Prostate gland (tissue), 2 donors: ENCODE data around the gene TMEM176A. TPM values are rescaled to one million over a fixed set of nuclear protein-coding genes. Genes with fewer than 3 reads are reported as not detected.

Experiments used
- DNase-seq: peaks from one replicate; pipeline ENCODE4 v3.0.0-alpha.2; 2019; ENCODE audit warnings: low spot score
- H3K27ac ChIP-seq, 2 donors: fragments of 200-600 bp; sonication (generic); 2 replicates each; pipeline ENCODE4 v1.5.1; 2017 to 2019
- H3K27me3 ChIP-seq: fragments of 200-600 bp; sonication (generic); replicated peaks from 2 replicates; pipeline ENCODE4 v1.5.1; 2019; ENCODE audit not compliant: insufficient read depth
- H3K36me3 ChIP-seq, 2 donors: fragments of 200-600 bp; sonication (generic); 1 replicate in 1 of 2; 2 replicates in 1 of 2; pipeline versions ENCODE4 v1.5.1 to v1.8.1; 2017 to 2019
- H3K4me1 ChIP-seq: fragments of 200-600 bp; sonication (generic); replicated peaks from 2 replicates; pipeline ENCODE4 v1.5.1; 2019
- H3K4me3 ChIP-seq, 2 donors: fragments of 200-600 bp; sonication (generic); 2 replicates each; pipeline ENCODE4 v1.5.1; 2017 to 2019
- H3K9me3 ChIP-seq: fragments of 200-600 bp; sonication (generic); 2 replicates; pipeline ENCODE4 v1.5.1; 2017
- POLR2A ChIP-seq: fragments of 450-650 bp; IDR thresholded peaks from one replicate; pipeline ENCODE4 v1.6.1; 2016; ENCODE audit warnings: antibody characterized with exemption, mild to moderate bottlenecking
- POLR2AphosphoS5 ChIP-seq: sonication (generic); formaldehyde crosslinking; IDR thresholded peaks from one replicate; pipeline ENCODE4 v1.6.1; 2017; ENCODE audit warnings: antibody characterized with exemption
- WGBS: methylation state at CpG from one replicate; pipeline ENCODE4 v1.1.5; 2018; 5-methylcytosine and 5-hydroxymethylcytosine counted together
- intact Hi-C: fragments of 100-400 bp; cut with DNase I; formaldehyde crosslinking; loops from one replicate; pipeline ENCODE4 v1.14.2; 2022
- total RNA-seq, 2 donors: library from RNA; depleted of rRNA; stranded (reverse); fragments of >200 nt; gene quantifications; one replicate each; pipeline ENCODE4 v1.1.0, GENCODE V29; 2016
- TF ChIP-seq, protein P1 (sequence below), 4 experiments: fragments of 200-600 bp in 2 of 4; fragments of 450-650 bp in 2 of 4; sonication (generic) in 2 of 4; IDR thresholded peaks; 1 replicate in 3 of 4; 2 replicates in 1 of 4; pipeline ENCODE4 v1.5.1; 2016 to 2019; ENCODE audit warnings: antibody characterized with exemption in 4 of 4, mild to moderate bottlenecking in 2 of 4, moderate library complexity in 2 of 4

Gene TMEM176A
- total RNA-seq, 2 donors from 2014 or later: 3.8 to 6.9 TPM

GRCh38 chr7:150830937-150831336 lies 30.4 kb downstream of the TMEM176A start:
- intact Hi-C loops: no loop called here

GRCh38 chr7:150831851-150832250 lies 31.3 kb downstream of the TMEM176A start:
- Histone ChIP-seq H3K27ac (no peak overlapping the region), H3K4me1 (no peaks in the 10 kb centered on the region), H3K9me3 (no peaks in the 10 kb centered on the region), H3K4me3 (no peak overlapping the region), H3K36me3 (no peaks in the 10 kb centered on the region), H3K27me3 (no peaks in the 10 kb centered on the region)
- WGBS: 30% methylated on average over 1 of the region's 1 CpG
- intact Hi-C loops: no loop called here
- TF ChIP-seq, protein P1, sequence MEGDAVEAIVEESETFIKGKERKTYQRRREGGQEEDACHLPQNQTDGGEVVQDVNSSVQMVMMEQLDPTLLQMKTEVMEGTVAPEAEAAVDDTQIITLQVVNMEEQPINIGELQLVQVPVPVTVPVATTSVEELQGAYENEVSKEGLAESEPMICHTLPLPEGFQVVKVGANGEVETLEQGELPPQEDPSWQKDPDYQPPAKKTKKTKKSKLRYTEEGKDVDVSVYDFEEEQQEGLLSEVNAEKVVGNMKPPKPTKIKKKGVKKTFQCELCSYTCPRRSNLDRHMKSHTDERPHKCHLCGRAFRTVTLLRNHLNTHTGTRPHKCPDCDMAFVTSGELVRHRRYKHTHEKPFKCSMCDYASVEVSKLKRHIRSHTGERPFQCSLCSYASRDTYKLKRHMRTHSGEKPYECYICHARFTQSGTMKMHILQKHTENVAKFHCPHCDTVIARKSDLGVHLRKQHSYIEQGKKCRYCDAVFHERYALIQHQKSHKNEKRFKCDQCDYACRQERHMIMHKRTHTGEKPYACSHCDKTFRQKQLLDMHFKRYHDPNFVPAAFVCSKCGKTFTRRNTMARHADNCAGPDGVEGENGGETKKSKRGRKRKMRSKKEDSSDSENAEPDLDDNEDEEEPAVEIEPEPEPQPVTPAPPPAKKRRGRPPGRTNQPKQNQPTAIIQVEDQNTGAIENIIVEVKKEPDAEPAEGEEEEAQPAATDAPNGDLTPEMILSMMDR (IDR thresholded peaks at IDR 0.05): no peak
- TF ChIP-seq POLR2A (no peak), POLR2AphosphoS5 (no peak)
- no peak for DNase-seq

More at GRCh38 chr7:150830937-150831336, 30.4 kb downstream of the TMEM176A start:
- H3K4me1 ChIP-seq: no peaks in the 10 kb centered on the region
- H3K4me3 ChIP-seq: no peak overlapping the region
- no peak for DNase-seq
- TF ChIP-seq, protein P1 (IDR thresholded peaks at IDR 0.05): no peak
- TF ChIP-seq POLR2AphosphoS5 (no peak), POLR2A (no peak)
- no peaks in the 10 kb centered on the region for H3K36me3 ChIP-seq
- H3K27ac ChIP-seq: no peak overlapping the region
- WGBS: 76% methylated on average over 1 of the region's 1 CpG
- no peaks in the 10 kb centered on the region for H3K9me3 ChIP-seq
- no peaks in the 10 kb centered on the region for H3K27me3 ChIP-seq

GRCh38 chr7:150835019-150835418 lies 34.5 kb downstream of the TMEM176A start:
- intact Hi-C loops: no loop called here
- Histone ChIP-seq H3K4me3 (no peak overlapping the region), H3K27me3 (no peaks in the 10 kb centered on the region), H3K36me3 (no peaks in the 10 kb centered on the region), H3K9me3 (no peaks in the 10 kb centered on the region), H3K27ac (no peak overlapping the region), H3K4me1 (no peaks in the 10 kb centered on the region)
- DNase-seq: no peak
- WGBS: 90% methylated on average over 1 of the region's 1 CpG
- TF ChIP-seq, protein P1 (IDR thresholded peaks at IDR 0.05): no peak
- TF ChIP-seq POLR2A: no peak

DNA sequence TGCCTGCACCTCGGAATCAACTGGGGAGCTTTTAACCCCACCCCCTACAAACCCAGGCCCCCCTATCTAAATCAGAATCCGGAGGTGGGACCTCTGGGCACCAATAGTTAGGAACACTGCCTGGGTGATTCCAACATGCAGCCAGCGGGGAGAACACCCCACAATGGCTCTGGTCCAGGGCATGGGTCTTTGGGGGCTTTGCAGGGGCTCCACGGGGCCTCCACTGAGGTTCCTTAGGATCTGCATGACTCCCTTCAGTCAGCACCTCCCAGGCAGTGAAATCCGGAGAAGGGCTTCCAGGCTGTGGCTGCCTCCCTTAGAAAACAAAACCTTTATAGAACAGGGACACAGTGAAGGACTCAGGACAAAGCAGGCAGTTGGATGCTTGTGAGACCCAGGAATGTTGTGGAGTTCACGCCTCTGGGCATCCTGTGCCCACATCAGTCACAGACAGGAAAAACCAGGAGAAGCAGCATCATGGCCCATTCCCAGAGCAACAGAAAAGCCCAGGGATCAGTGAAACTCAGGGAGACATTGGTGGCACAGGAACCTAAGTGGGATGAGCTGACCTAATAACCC lies 35.2 kb downstream of the TMEM176A start:
- TF ChIP-seq POLR2A (no peak), POLR2AphosphoS5 (no peak)
- TF ChIP-seq, protein P1 (IDR thresholded peaks at IDR 0.05): no peak
- no peak for DNase-seq
- WGBS: 67% methylated on average over 6 of the region's 6 CpGs

DNA sequence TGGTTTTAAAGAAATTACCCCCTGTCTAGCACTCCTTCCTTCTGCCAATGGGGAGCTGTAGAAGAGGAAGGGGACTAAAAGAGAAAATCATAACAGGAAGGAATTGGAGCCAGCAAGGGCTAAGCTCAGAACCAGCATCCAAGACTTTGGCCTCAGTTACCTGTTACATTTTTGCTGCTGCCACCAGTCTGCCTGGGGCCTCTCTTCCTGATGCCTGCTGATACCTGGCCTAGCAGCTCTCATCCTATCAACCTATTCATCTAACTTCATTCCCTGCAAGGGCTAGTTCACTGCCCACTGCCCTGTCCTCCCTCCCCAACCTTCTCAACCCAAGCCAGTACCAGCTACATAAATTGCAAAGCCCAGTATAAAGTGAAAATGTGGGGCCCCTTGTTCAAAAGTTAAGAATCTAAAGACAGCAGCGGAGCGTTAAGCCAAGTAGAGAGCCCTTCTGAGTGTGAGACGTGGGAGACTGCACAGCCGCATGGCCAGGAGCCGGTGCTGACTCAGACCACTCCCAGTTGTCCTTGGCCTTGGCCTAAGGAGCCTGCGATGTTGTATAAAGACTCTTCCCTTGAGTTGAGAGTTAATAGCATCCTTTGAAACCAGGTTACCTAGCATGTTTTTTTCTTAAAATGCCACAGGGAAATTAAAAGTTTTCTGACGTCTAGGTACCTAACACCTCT lies 38.5 kb downstream of the TMEM176A start:
- Histone ChIP-seq H3K27ac (no peak overlapping the region), H3K36me3 (no peaks in the 10 kb centered on the region), H3K4me3 (no peak overlapping the region), H3K4me1 (no peaks in the 10 kb centered on the region), H3K9me3 (no peaks in the 10 kb centered on the region), H3K27me3 (no peaks in the 10 kb centered on the region)
- TF ChIP-seq POLR2A: no peak
- TF ChIP-seq POLR2AphosphoS5: no peak
- TF ChIP-seq, protein P1 (IDR thresholded peaks at IDR 0.05): no peak
- 76% methylated on average over 7 of the region's 7 CpGs for WGBS
- no peak for DNase-seq
- intact Hi-C loops: no loop called here

More for the DNA sequence above, 35.2 kb downstream of the TMEM176A start:
- no peak overlapping the region for H3K27ac ChIP-seq
- no peak overlapping the region for H3K4me3 ChIP-seq
- intact Hi-C loops: no loop called here
- H3K4me1 ChIP-seq: no peaks in the 10 kb centered on the region
- no peaks in the 10 kb centered on the region for H3K36me3 ChIP-seq
- H3K9me3 ChIP-seq: no peaks in the 10 kb centered on the region
- no peaks in the 10 kb centered on the region for H3K27me3 ChIP-seq
